ACC112 (cell line): Measurements from ENCODE around the gene SCUBE3.

ENCODE experiments used
- H2AFZ ChIP-seq: fragments of 200-600 bp; sonication (generic); one replicate; pipeline ENCODE4 v1.6.0; 2017; ENCODE audit warnings: antibody characterized with exemption, low read length; ENCODE audit not compliant: unreplicated experiment
- H3K27ac ChIP-seq: fragments of 200-600 bp; sonication (generic); 2 replicates; pipeline ENCODE4 v1.5.1; 2014; ENCODE audit warnings: low read depth, mild to moderate bottlenecking, antibody characterized with exemption, low read length, moderate library complexity
- H3K27me3 ChIP-seq: fragments of 200-600 bp; sonication (generic); 2 replicates; pipeline ENCODE4 v1.6.1; 2014; ENCODE audit warnings: mild to moderate bottlenecking, antibody characterized with exemption, low read length, moderate library complexity, mixed read lengths; ENCODE audit not compliant: insufficient read depth
- H3K36me3 ChIP-seq: fragments of 200-600 bp; sonication (generic); 2 replicates; pipeline ENCODE4 v1.6.1; 2016; ENCODE audit warnings: mild to moderate bottlenecking, antibody characterized with exemption, low read length, moderate library complexity, mixed read lengths; ENCODE audit not compliant: insufficient read depth
- H3K4me1 ChIP-seq: fragments of 200-600 bp; sonication (generic); one replicate; pipeline ENCODE4 v1.6.1; 2016; ENCODE audit warnings: low read length, mixed read lengths; ENCODE audit not compliant: insufficient read depth, unreplicated experiment, control insufficient read depth
- H3K4me3 ChIP-seq: fragments of 200-600 bp; sonication (generic); 2 replicates; pipeline ENCODE4 v1.5.1; 2014; ENCODE audit warnings: mild to moderate bottlenecking, low read depth, low read length
- H3K79me2 ChIP-seq: fragments of 200-600 bp; sonication (generic); one replicate; pipeline ENCODE4 v1.6.0; 2016; ENCODE audit warnings: low read length; ENCODE audit not compliant: control insufficient read depth, unreplicated experiment, insufficient read depth

SCUBE3 gene

GRCh38 chr6:35238843-35239289, 25.1 kb downstream of the SCUBE3 start:
- no peaks in the 10 kb centered on the region for H3K79me2 ChIP-seq
- no peaks in the 10 kb centered on the region for H3K4me1 ChIP-seq
- H3K27ac ChIP-seq: no peak overlapping the region
- H3K4me3 ChIP-seq: no peak overlapping the region
- peaks cover 18% of the 10 kb centered on the region; the same call in 1 of the 2 replicates for H3K36me3 ChIP-seq
- no peak overlapping the region for H2AFZ ChIP-seq
- no peaks in the 10 kb centered on the region for H3K27me3 ChIP-seq

- no peak overlapping the region for H2AFZ ChIP-seq
- no peak overlapping the region for H3K4me3 ChIP-seq
- no peaks in the 10 kb centered on the region for H3K27me3 ChIP-seq
- peaks cover 12% of the 10 kb centered on the region; the same call in 1 of the 2 replicates for H3K36me3 ChIP-seq
- no peaks in the 10 kb centered on the region for H3K4me1 ChIP-seq
- H3K27ac ChIP-seq: no peak overlapping the region
- H3K79me2 ChIP-seq: no peaks in the 10 kb centered on the region
Measured at GRCh38 chr6:35239581-35239980, 25.8 kb downstream of the SCUBE3 start.

DNA sequence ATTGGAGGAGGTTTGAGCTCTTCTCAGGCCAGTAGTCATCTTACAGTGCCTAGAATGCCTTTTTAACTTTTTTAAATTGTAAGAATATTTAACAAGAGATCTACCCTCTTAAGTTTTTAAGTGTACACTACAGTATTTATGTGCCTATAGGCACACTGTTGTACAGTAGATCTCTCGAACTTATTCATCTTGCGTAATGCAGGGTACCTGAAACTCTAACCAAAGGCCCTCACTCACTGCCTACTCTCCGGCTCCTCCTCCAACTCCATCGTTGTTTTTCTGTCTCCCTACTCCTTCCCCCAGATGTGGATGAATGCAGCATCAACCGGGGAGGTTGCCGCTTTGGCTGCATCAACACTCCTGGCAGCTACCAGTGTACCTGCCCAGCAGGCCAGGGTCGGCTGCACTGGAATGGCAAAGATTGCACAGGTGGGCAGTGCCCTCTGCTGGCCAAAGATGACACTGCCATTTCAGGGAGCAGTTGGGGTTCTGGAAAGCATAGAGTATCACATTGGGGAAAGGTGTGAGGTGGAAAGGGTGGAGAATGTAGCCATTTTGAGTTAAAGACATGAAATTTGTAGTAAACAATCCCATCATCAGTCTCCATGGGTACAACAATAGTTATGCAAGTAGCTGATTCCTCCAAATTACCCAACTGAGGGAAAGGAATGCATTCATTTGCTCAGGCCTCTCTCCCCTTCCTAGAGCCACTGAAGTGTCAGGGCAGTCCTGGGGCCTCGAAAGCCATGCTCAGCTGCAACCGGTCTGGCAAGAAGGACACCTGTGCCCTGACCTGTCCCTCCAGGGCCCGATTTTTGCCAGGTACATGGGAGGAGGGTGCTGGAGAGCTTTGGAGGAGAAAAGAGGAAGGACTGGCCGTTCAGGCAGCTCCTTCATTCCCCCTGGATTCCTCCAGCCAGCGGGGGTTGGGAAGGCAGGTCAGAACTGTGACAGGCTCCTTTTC, 27.4 kb downstream of the SCUBE3 start:
- H2AFZ ChIP-seq: no peak overlapping the region
- H3K4me1 ChIP-seq: no peaks in the 10 kb centered on the region
- H3K27me3 ChIP-seq: no peaks in the 10 kb centered on the region
- no peak overlapping the region for H3K4me3 ChIP-seq
- 0 out of 2 replicates have a peak, but pooled peaks cover 4% of the 10 kb centered on the region for H3K36me3 ChIP-seq
- H3K79me2 ChIP-seq: no peaks in the 10 kb centered on the region
- H3K27ac ChIP-seq: no peak overlapping the region

DNA sequence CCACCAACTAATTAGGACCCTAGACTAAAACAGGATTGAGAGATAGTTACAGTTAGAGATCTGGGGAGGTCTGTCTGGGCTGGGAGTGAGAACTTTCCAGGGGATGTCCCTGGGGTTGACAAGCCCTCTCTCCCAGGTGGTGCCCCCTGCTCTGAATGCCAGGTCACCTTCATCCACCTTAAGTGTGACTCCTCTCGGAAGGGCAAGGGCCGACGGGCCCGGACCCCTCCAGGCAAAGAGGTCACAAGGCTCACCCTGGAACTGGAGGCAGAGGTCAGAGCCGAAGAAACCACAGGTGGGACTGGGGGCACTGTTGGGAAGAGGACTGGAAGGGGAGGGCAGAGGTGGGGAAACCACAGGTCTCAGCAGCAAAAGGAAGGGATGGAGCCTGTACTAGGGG, 28.7 kb downstream of the SCUBE3 start:
- H3K79me2 ChIP-seq: no peaks in the 10 kb centered on the region
- no peaks in the 10 kb centered on the region for H3K4me1 ChIP-seq
- no peak overlapping the region for H2AFZ ChIP-seq
- no peaks in the 10 kb centered on the region for H3K36me3 ChIP-seq
- no peak overlapping the region for H3K4me3 ChIP-seq
- no peaks in the 10 kb centered on the region for H3K27me3 ChIP-seq
- H3K27ac ChIP-seq: no peak overlapping the region

GRCh38 chr6:35242906-35243305, 29.1 kb downstream of the SCUBE3 start:
- no peak overlapping the region for H3K27ac ChIP-seq
- no peak overlapping the region for H3K4me3 ChIP-seq
- no peak overlapping the region for H2AFZ ChIP-seq

GRCh38 chr6:35243386-35243958, 29.7 kb downstream of the SCUBE3 start:
- Histone ChIP-seq H3K79me2 (no peaks in the 10 kb centered on the region), H3K27ac (no peak overlapping the region), H3K4me1 (peaks cover 9% of the 10 kb centered on the region), H3K4me3 (no peak overlapping the region), H3K36me3 (no peaks in the 10 kb centered on the region), H3K27me3 (no peaks in the 10 kb centered on the region), H2AFZ (no peak overlapping the region)

More at GRCh38 chr6:35242906-35243305, 29.1 kb downstream of the SCUBE3 start:
- H3K36me3 ChIP-seq: no peaks in the 10 kb centered on the region
- H3K79me2 ChIP-seq: no peaks in the 10 kb centered on the region
- H3K27me3 ChIP-seq: no peaks in the 10 kb centered on the region
- H3K4me1 ChIP-seq: peaks cover 4% of the 10 kb centered on the region

- Histone ChIP-seq H3K79me2 (peaks cover 2% of the 10 kb centered on the region), H3K36me3 (no peaks in the 10 kb centered on the region), H3K4me3 (no peak overlapping the region), H3K4me1 (peaks cover 20% of the 10 kb centered on the region), H3K27ac (no peak overlapping the region), H2AFZ (no peak overlapping the region), H3K27me3 (no peaks in the 10 kb centered on the region)
Measured at GRCh38 chr6:35244551-35244950, 30.8 kb downstream of the SCUBE3 start.

- peak overlapping the region; percentile 27 for H3K27ac ChIP-seq
- H3K4me1 ChIP-seq: peaks cover 20% of the 10 kb centered on the region
- no peaks in the 10 kb centered on the region for H3K27me3 ChIP-seq
- peaks cover 2% of the 10 kb centered on the region for H3K79me2 ChIP-seq
- no peak overlapping the region for H3K4me3 ChIP-seq
- H2AFZ ChIP-seq: no peak overlapping the region
- no peaks in the 10 kb centered on the region for H3K36me3 ChIP-seq
Measured at GRCh38 chr6:35247642-35248231, 34.0 kb downstream of the SCUBE3 start.

GRCh38 chr6:35248300-35248699, 34.5 kb downstream of the SCUBE3 start:
- Histone ChIP-seq H3K27ac (peak overlapping the region; percentile 27), H3K79me2 (peaks cover 2% of the 10 kb centered on the region), H2AFZ (no peak overlapping the region)

GRCh38 chr6:35248965-35249364, 35.2 kb downstream of the SCUBE3 start:
- Histone ChIP-seq H3K36me3 (no peaks in the 10 kb centered on the region), H2AFZ (no peak overlapping the region), H3K4me1 (peaks cover 20% of the 10 kb centered on the region), H3K4me3 (no peak overlapping the region), H3K27ac (no peak overlapping the region), H3K79me2 (peaks cover 2% of the 10 kb centered on the region), H3K27me3 (no peaks in the 10 kb centered on the region)

More at GRCh38 chr6:35248300-35248699, 34.5 kb downstream of the SCUBE3 start:
- Histone ChIP-seq H3K4me1 (peaks cover 20% of the 10 kb centered on the region), H3K27me3 (no peaks in the 10 kb centered on the region), H3K36me3 (no peaks in the 10 kb centered on the region), H3K4me3 (no peak overlapping the region)
